GM19351 (cell line): ENCODE measurements around the gene CLDN1.

Source experiments
- ATAC-seq: cut with Tn5 transposase; IDR thresholded peaks from one replicate; pipeline ENCODE4 v1.9.1; 2021; ENCODE audit warnings: mild to moderate bottlenecking, moderate library complexity; ENCODE audit not compliant: unreplicated experiment

The CLDN1 gene

GRCh38 chr3:190321789-190322603 lies at the start of gene CLDN1:
TSS of gene CLDN1 (minus strand) at chr3:190322446. CDS start at chr3:190322206, 240 bp downstream.
- ATAC-seq: peak; percentile 90

GRCh38 chr3:190371152-190371551 lies 48.9 kb upstream of the CLDN1 start:
- ATAC-seq: no peak

- ATAC-seq: no peak
These were observed 48.1 kb upstream of the CLDN1 start for GRCh38 chr3:190370369-190370768.

GRCh38 chr3:190369668-190370295 lies 47.5 kb upstream of the CLDN1 start:
- ATAC-seq: no peak

- ATAC-seq: no peak
These were observed 46.6 kb upstream of the CLDN1 start for GRCh38 chr3:190368881-190369280.

GRCh38 chr3:190366133-190366532 lies 43.9 kb upstream of the CLDN1 start:
- ATAC-seq: no peak

- ATAC-seq: no peak
These were observed 40.0 kb upstream of the CLDN1 start for GRCh38 chr3:190362258-190362657.

- ATAC-seq: no peak
These were observed 39.5 kb upstream of the CLDN1 start for GRCh38 chr3:190361791-190362190.

- no peak for ATAC-seq
These were observed 38.0 kb upstream of the CLDN1 start for GRCh38 chr3:190360228-190360627.

GRCh38 chr3:190359813-190360212 lies 37.6 kb upstream of the CLDN1 start:
- ATAC-seq: no peak

GRCh38 chr3:190357468-190357867 lies 35.2 kb upstream of the CLDN1 start:
- no peak for ATAC-seq

GRCh38 chr3:190356246-190356645 lies 34.0 kb upstream of the CLDN1 start:
- no peak for ATAC-seq

- ATAC-seq: no peak
These were observed 30.7 kb upstream of the CLDN1 start for GRCh38 chr3:190352861-190353457.

GRCh38 chr3:190346541-190346940 lies 24.3 kb upstream of the CLDN1 start:
- no peak for ATAC-seq

GRCh38 chr3:190345878-190346277 lies 23.6 kb upstream of the CLDN1 start:
- no peak for ATAC-seq

- ATAC-seq: no peak
These were observed 23.0 kb upstream of the CLDN1 start for GRCh38 chr3:190345027-190345821.

- no peak for ATAC-seq
These were observed 17.8 kb upstream of the CLDN1 start for GRCh38 chr3:190340071-190340470.

- ATAC-seq: peak; percentile 93
These were observed 16.9 kb upstream of the CLDN1 start for GRCh38 chr3:190339130-190339529.

- ATAC-seq: no peak
These were observed 16.5 kb upstream of the CLDN1 start for GRCh38 chr3:190338717-190339116.

- no peak for ATAC-seq
These were observed 15.1 kb upstream of the CLDN1 start for GRCh38 chr3:190337301-190337700.

GRCh38 chr3:190336516-190337189 lies 14.4 kb upstream of the CLDN1 start:
- ATAC-seq: no peak
